ENCODE measurements around the gene HPCA. TPM values are rescaled to one million over a fixed set of nuclear protein-coding genes. Genes with fewer than 3 reads are reported as not detected.

The HPCA gene
- total and polyA plus RNA-seq, 2 of the 4 experiments (the other 2 are of a cell fraction), result 0.22 TPM; not detected in 1

DNA sequence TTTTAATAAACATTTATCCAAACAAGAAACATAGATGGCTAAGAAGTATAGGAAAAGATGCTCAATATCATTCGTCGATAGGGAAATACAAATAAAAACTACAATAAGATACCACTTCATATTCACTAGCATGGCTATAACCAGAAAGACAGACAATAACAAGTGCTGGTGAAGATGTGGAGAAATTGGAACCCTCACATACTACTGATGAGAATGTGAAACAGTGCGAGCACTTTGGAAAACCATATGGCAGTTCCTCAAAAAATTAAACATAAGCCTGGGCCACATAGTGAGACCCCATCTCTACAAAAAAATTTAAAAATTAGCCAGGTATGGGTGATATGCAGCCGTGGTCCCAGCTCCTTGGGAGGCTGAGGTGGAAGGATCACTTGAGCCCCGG, 24.0 kb downstream of the HPCA start:
- no peak overlapping the region for H4K5ac ChIP-seq (ENCODE audit: low read depth, low read length)
- H3K23ac ChIP-seq (ENCODE audit: low read depth, low read length), result no peak overlapping the region
- TF ChIP-seq CEBPB (IDR thresholded peaks at IDR 0.05; ENCODE audit: low read depth, low read length), result no peak
- H4K20me1 ChIP-seq (ENCODE audit: insufficient read depth, low read length), result no peaks in the 10 kb centered on the region
- H3K4me3 ChIP-seq (ENCODE audit: insufficient read depth, low read depth, low read length), result no peak overlapping the region
- H3K18ac ChIP-seq (ENCODE audit: low read depth, low read length), result no peak overlapping the region
- H3K9me1 ChIP-seq (ENCODE audit: insufficient read depth, low read length), result no peaks in the 10 kb centered on the region
- H2BK120ac ChIP-seq (ENCODE audit: low read depth, low read length), result no peak overlapping the region
- no peak overlapping the region for H3K14ac ChIP-seq (replicated peaks; ENCODE audit: low read depth, low read length)
- no peak overlapping the region for H3K4ac ChIP-seq (ENCODE audit: low read depth, low read length)
- no peak overlapping the region for H2BK5ac ChIP-seq (ENCODE audit: low read depth, low read length, poor library complexity, severe bottlenecking)
- dilution Hi-C loops (cut with HindIII; ENCODE audit: low sequenced_read_pairs, unreplicated experiment) (no loop called here), intact Hi-C loops (cut with micrococcal nuclease) (no loop called here), in situ Hi-C loops (cut with MboI; ENCODE audit: low sequenced_read_pairs) (no loop called here)
- WGBS, 2 experiments (ENCODE audit: extremely low coverage in 2 of 2, insufficient read length in 1 of 2), result no CpG with 5 or more reads among the region's 5 CpGs
- H3K4me2 ChIP-seq (ENCODE audit: low read depth, low read length), result no peak overlapping the region
- H3K4me1 ChIP-seq (ENCODE audit: control insufficient read depth, insufficient read depth, low read length), result no peaks in the 10 kb centered on the region
- no peak overlapping the region for H3K56ac ChIP-seq (ENCODE audit: extremely low read depth, insufficient read depth, low read length)
- no peak for DNase-seq
- BruUV-seq (replicated peaks), result no TSS peak
- no peak overlapping the region for H2AFZ ChIP-seq (replicated peaks; ENCODE audit: low read length, poor library complexity)
- no peak overlapping the region for H2BK20ac ChIP-seq (ENCODE audit: low read depth, low read length)
- no peak overlapping the region for H2BK15ac ChIP-seq (ENCODE audit: low read depth, low read length)
- ChIA-PET POLR2A (ENCODE audit: unreplicated experiment) (no interaction called here), CTCF (no interaction called here)
- no peak overlapping the region for H2AK5ac ChIP-seq (ENCODE audit: low read depth, low read length)
- H4K8ac ChIP-seq (ENCODE audit: low read depth in 2 of 2, low read length in 2 of 2), result no peak overlapping the region
- H3K9me3 ChIP-seq (ENCODE audit: control insufficient read depth, insufficient read depth, low read length), result 0 out of 2 replicates have a peak, but pooled peaks cover 2% of the 10 kb centered on the region
- no peak overlapping the region for H3K9ac ChIP-seq (ENCODE audit: low read depth, low read length)
- H2AK9ac ChIP-seq (replicated peaks; ENCODE audit: low read depth, low read length, poor library complexity), result no peak overlapping the region
- no peak overlapping the region for H4K91ac ChIP-seq (ENCODE audit: insufficient read depth, low read depth, low read length)
- H3K27me3 ChIP-seq (ENCODE audit: control insufficient read depth, insufficient read depth, low read length), result no peaks in the 10 kb centered on the region; the same call in 1 of the 2 replicates
- no peak for ATAC-seq (ENCODE audit: low read depth)
- no peak overlapping the region for H3K27ac ChIP-seq (ENCODE audit: insufficient read depth, low read length)
- H3K36me3 ChIP-seq (ENCODE audit: control insufficient read depth, insufficient read depth, low read length), result no peaks in the 10 kb centered on the region
- H3K79me1 ChIP-seq (ENCODE audit: low read depth in 1 of 2, low read length in 2 of 2), result no peaks in the 10 kb centered on the region

Data from IMR-90 (cell line).